T47D (cell line): Measurements from ENCODE around the gene SGTA.

Source experiments
- DNase-seq, 2 experiments: peaks; one replicate each; pipeline versions ENCODE4 v3.0.0 to v3.0.0-alpha.2; 2011 to 2012; ENCODE audit warnings: low read depth in 1 of 2, low spot score in 1 of 2
- JUND ChIP-seq: IDR thresholded peaks from 2 replicates; pipeline ENCODE4 v1.6.1; 2012; ENCODE audit warnings: low read depth
- in situ Hi-C: cut with HindIII; loops from 2 replicates; pipeline ENCODE4 v1.10.0; 2016; ENCODE audit warnings: low sequenced_read_pairs, low pct_unique_long_range_greater_than_20kb

The SGTA gene

GRCh38 chr19:2758601-2759313 lies 24.3 kb downstream of the SGTA start:
- DNase-seq: no peak
- in situ Hi-C loops: no loop called here
- TF ChIP-seq JUND: no peak

- no peak for DNase-seq
- no peak for TF ChIP-seq JUND
- in situ Hi-C loops: no loop called here
Measured at GRCh38 chr19:2756921-2757881, 25.9 kb downstream of the SGTA start.

- in situ Hi-C loops: no loop called here
- DNase-seq: no peak
- TF ChIP-seq JUND: no peak
Measured at GRCh38 chr19:2756477-2756876, 26.6 kb downstream of the SGTA start.

- DNase-seq: no peak
- in situ Hi-C loops: no loop called here
- TF ChIP-seq JUND: no peak
Measured at GRCh38 chr19:2755811-2756210, 27.3 kb downstream of the SGTA start.

GRCh38 chr19:2755448-2755705 lies 27.7 kb downstream of the SGTA start:
- no peak for TF ChIP-seq JUND
- in situ Hi-C loops: no loop called here
- DNase-seq: no peak

- in situ Hi-C loops: no loop called here
- no peak for TF ChIP-seq JUND
- no peak for DNase-seq
Measured at GRCh38 chr19:2754659-2755447, 28.2 kb downstream of the SGTA start.

- DNase-seq: no peak
- TF ChIP-seq JUND: no peak
- in situ Hi-C loops: no loop called here
Measured at GRCh38 chr19:2751438-2751830, 31.6 kb downstream of the SGTA start.

- in situ Hi-C loops: no loop called here
- TF ChIP-seq JUND: no peak
- no peak for DNase-seq
Measured at GRCh38 chr19:2750808-2751437, 32.1 kb downstream of the SGTA start.

- TF ChIP-seq JUND: no peak
- in situ Hi-C loops: no loop called here
- DNase-seq: no peak
Measured at GRCh38 chr19:2747349-2747748, 35.7 kb downstream of the SGTA start.

- no peak for DNase-seq
- in situ Hi-C loops: no loop called here
- no peak for TF ChIP-seq JUND
Measured at GRCh38 chr19:2744113-2744512, 39.0 kb downstream of the SGTA start.

GRCh38 chr19:2743099-2743498 lies 40.0 kb downstream of the SGTA start:
- in situ Hi-C loops: no loop called here
- no peak for DNase-seq
- TF ChIP-seq JUND: no peak

- in situ Hi-C loops: no loop called here
- no peak for DNase-seq
- no peak for TF ChIP-seq JUND
Measured at GRCh38 chr19:2740314-2740656, 42.8 kb downstream of the SGTA start.
